ENCODE data around the gene KPNA6. TPM values are rescaled to one million over a fixed set of nuclear protein-coding genes. Genes with fewer than 3 reads are reported as not detected.

The KPNA6 gene
- total RNA-seq, 1 donor from 2014 or later: 28.7 TPM

DNA sequence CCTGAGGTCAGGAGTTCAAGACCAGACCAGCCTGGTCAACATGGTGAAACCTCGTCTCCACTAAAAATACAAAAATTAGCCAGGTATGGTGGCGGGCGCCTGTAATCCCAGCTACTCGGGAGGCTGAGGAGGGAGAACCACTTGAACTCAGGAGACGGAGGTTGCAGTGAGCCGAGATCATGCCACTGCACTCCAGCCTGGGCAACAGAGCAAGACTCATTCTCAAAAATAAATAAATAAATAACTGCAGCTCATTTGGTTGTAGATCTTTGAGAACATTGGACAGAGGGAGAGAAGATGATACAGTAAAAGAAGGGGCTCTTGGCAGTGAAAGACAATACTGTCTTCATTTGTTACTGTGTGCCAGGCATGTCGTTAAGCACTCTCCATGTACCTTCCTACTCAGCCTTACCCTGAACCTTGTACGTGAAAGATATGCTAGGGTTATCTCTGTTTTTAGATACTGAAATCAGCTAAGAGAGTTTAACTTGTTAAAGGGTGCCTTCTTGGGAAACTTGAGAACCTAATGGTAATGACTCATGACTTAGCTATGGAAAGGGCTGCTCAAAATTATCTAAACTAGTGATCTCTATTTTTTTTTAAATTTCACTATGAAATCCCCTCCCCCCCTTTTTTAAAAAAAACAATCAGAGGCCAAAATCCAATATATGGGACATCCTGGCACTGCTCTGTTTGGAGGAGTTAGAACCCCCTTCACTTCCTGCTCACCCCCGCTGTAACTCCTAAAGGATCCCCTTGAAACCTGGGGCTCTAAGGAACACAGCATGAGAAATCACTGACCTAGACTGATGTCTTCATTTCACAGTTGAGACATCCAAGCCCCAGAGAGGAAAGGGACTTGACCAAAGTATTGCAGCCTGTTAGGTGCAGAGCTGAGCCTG lies 6.8 kb upstream of the KPNA6 start:
- no peak for DNase-seq (ENCODE audit: extremely low spot score in 2 of 2)
- intact Hi-C loops (cut with DNase I): no loop called here
- H3K36me3 ChIP-seq: peaks cover 0 to 35% of the 10 kb centered on the region in 2 donors

DNA sequence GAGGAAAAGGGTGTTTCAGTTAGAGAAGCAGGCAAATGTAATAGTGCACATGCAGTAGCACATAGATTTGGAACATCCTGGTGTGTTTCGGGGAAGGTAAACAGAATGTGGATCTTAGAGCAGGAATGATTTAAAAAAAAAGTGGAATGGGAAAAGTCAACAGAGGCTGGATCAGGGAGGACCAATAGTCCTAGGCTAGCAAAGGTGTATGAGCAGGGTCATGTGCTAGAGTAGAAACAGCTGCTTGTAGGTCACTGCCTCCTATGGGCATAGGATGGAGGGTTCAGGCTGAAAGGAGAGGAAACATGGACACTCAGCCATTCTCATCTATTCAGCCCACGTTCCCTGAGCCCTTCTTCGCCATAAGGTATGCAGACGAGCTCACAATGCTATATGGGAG lies 3.7 kb upstream of the KPNA6 start:
- Histone ChIP-seq H3K27me3 (no peaks in the 10 kb centered on the region), H3K4me1 (peaks cover 11% of the 10 kb centered on the region), H3K4me3 (no peak overlapping the region), H3K36me3 (peaks cover 0 to 14% of the 10 kb centered on the region in 2 donors), H3K27ac (no peak overlapping the region), H3K9me3 (no peaks in the 10 kb centered on the region)
- DNase-seq (ENCODE audit: extremely low spot score in 2 of 2): no peak
- TF ChIP-seq POLR2A (IDR thresholded peaks at IDR 0.05): no peak
- no peak for TF ChIP-seq POLR2AphosphoS5 (IDR thresholded peaks at IDR 0.05; ENCODE audit: insufficient read depth in 1 of 2, low read depth in 1 of 2)
- TF ChIP-seq, protein P1, sequence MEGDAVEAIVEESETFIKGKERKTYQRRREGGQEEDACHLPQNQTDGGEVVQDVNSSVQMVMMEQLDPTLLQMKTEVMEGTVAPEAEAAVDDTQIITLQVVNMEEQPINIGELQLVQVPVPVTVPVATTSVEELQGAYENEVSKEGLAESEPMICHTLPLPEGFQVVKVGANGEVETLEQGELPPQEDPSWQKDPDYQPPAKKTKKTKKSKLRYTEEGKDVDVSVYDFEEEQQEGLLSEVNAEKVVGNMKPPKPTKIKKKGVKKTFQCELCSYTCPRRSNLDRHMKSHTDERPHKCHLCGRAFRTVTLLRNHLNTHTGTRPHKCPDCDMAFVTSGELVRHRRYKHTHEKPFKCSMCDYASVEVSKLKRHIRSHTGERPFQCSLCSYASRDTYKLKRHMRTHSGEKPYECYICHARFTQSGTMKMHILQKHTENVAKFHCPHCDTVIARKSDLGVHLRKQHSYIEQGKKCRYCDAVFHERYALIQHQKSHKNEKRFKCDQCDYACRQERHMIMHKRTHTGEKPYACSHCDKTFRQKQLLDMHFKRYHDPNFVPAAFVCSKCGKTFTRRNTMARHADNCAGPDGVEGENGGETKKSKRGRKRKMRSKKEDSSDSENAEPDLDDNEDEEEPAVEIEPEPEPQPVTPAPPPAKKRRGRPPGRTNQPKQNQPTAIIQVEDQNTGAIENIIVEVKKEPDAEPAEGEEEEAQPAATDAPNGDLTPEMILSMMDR (IDR thresholded peaks at IDR 0.05): no peak
- intact Hi-C loops (cut with DNase I): no loop called here

More for the DNA sequence above, 6.8 kb upstream of the KPNA6 start:
- Histone ChIP-seq H3K27me3 (no peaks in the 10 kb centered on the region), H3K4me3 (no peak overlapping the region), H3K9me3 (no peaks in the 10 kb centered on the region), H3K27ac (no peak overlapping the region), H3K4me1 (no peaks in the 10 kb centered on the region)
- TF ChIP-seq, protein P1 (IDR thresholded peaks at IDR 0.05): no peak
- TF ChIP-seq POLR2A (IDR thresholded peaks at IDR 0.05) (no peak), POLR2AphosphoS5 (IDR thresholded peaks at IDR 0.05; ENCODE audit: insufficient read depth in 1 of 2, low read depth in 1 of 2) (no peak)

DNA sequence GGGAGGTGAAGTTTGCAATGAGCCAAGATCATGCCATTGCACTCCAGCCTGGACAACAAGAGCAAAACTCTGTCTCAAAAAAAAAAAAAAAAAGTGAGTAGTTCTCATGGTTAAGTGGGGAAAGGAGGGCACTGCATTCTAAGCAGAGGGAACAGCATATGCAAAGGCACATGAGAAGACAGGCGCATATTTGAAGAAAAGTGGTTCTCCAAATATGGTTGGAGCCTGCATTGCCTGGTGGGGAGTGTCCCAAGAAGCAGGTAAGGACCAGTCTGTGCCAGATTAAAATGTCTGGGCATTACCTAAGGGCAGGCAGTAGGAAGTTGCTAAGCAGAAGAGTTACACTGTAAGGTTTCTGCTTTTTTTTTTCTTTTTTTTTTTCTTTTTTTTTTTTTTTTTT lies 2.5 kb upstream of the KPNA6 start:
- Histone ChIP-seq H3K9me3 (no peaks in the 10 kb centered on the region), H3K4me1 (peaks cover 23% of the 10 kb centered on the region), H3K36me3 (peaks cover 0 to 5% of the 10 kb centered on the region in 2 donors), H3K27me3 (no peaks in the 10 kb centered on the region), H3K4me3 (no peak overlapping the region), H3K27ac (no peak overlapping the region)
- TF ChIP-seq, protein P1 (IDR thresholded peaks at IDR 0.05): no peak
- TF ChIP-seq POLR2A (IDR thresholded peaks at IDR 0.05): no peak
- no peak for TF ChIP-seq POLR2AphosphoS5 (IDR thresholded peaks at IDR 0.05; ENCODE audit: insufficient read depth in 1 of 2, low read depth in 1 of 2)
- intact Hi-C loops (cut with DNase I): no loop called here
- no peak for DNase-seq (ENCODE audit: extremely low spot score in 2 of 2)

DNA sequence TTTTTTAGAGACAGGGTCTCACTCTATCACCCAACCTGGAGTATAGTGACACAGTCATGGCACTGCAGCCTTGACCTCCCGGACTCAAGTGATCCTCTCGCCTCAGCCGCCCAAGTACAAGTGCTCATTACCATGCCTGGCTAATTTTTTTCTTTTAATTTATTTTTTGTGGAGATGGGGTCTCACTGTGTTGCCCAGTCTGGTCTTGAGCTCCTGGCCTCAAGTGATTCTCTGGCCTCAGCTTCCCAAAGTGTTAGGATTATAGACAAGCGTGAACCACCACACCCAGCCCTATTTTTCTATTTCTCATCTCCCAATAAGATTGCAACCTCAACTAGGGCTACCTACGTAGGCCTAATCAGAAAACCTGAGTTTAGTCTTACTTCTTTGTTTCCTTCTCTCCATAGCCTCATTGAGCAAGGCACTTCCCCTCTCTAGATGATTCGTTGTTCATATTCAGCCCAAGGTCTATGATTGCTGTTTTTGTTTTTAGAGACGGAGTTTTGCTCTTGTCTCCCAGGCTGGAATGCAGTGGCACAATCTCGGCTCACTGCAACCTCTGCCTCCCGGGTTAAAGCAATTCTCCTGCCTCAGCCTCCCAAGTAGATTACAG lies 1.1 kb upstream of the KPNA6 start:
- intact Hi-C loops (cut with DNase I): no loop called here
- no peaks in the 10 kb centered on the region for H3K27me3 ChIP-seq
- DNase-seq (ENCODE audit: extremely low spot score in 2 of 2): no peak
- TF ChIP-seq, protein P1 (IDR thresholded peaks at IDR 0.05): no peak
- no peak for TF ChIP-seq POLR2AphosphoS5 (IDR thresholded peaks at IDR 0.05; ENCODE audit: insufficient read depth in 1 of 2, low read depth in 1 of 2)
- peaks cover 0 to 3% of the 10 kb centered on the region in 2 donors for H3K36me3 ChIP-seq
- no peaks in the 10 kb centered on the region for H3K9me3 ChIP-seq
- H3K4me1 ChIP-seq: peaks cover 38% of the 10 kb centered on the region
- H3K27ac ChIP-seq: no peak overlapping the region
- peak overlapping the region in 1 of 2 donors; percentile 76 for H3K4me3 ChIP-seq

Measured in vagina (tissue), 2 donors.